Stimulated activated CD8-positive, alpha-beta memory T cell treated with anti-CD3 and anti-CD28 coated beads, Interleukin-2, amount 100 ng/mL, for 48 hours (primary cell): ENCODE results near the gene PRAC2.

Experiments
- DNase-seq, 2 donors: peaks; one replicate each; pipeline ENCODE4 v3.0.0-alpha.2; 2020; ENCODE audit warnings: low read depth in 2 of 2

PRAC2 gene

DNA sequence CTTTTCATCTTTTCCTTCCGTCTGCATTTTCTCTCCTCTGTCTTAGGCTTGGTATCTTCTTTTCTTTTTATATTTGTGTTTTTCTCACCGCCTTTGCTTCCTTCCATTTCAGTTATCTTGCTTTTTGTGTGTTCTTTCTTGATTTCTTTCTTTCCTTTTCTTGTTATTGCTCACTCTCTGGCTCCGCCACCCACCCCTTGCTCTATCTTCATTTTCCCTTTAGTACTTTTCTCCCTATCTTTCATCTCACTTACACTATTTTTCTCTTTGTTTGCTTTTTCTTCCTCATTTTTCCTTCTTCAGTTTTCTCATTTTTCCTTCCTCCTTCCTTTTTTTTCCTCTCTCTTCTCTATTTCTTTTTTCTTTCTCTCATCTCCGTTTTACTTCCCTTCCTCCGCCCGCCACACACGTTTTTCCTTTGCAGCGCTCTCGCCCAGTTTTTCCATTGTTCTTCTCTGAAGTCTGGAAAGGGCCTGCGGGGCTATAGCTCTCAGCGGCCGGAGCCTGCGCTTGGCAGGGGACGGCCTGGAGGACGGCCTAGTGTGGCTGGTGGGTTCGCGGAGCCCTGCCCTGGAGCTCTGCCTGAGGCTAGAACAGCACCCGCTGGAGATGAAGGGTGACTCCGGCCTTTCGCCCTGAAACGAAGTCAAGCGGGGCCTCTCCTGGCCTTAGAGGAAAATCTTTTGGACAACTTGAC is 10.8 kb downstream of the PRAC2 start:
- no peak for DNase-seq

DNA sequence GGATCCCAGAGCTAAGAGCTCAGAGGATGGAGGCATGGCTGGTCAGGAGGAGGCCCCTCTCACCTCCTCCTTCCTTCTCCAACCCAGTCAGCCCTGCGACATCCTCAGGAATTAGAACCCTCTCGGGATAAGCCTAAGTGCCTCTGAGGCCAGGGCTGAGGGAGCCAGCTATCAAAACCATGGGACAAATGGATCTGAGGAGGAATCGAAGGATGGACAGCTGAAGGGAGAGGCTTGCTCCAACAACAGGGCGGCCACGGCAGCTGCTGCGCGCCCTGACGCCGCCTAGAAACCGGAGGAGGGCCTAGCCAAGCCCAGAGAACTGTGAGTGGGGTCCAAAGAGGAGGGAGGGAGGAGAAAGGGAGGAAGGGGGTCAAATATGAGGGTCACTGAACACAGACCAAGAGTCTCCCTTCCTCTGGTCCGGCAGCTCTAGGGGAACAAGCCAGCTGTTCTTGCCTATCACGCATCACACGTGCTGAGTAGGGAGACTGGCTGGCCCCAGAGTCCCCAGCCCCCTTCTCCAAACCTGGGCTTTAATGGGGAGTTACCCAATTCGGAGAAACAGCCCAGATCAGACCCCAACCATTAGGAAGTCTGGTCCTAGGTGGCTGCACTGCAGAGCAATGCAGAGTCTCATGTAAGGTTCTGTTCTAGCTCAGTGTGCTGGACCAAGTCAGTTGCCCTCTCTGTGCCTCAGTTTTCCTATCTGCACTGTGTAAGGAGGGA is 11.5 kb downstream of the PRAC2 start:
- no peak for DNase-seq

DNA sequence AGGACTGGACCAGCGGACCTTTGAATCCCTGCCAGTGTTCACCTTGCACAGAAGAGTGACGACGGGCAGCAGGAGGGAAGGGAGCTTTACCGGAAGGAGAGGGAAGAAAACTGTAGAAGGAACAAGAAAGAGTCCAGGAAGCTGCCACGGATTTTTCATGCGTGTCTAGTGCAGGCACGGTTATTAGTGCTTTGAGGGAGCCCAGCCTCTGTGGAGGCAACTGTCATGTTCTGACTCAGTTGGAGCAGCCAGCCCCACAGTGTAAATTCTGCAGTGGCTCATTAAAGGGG is 12.0 kb downstream of the PRAC2 start:
- DNase-seq: no peak

DNA sequence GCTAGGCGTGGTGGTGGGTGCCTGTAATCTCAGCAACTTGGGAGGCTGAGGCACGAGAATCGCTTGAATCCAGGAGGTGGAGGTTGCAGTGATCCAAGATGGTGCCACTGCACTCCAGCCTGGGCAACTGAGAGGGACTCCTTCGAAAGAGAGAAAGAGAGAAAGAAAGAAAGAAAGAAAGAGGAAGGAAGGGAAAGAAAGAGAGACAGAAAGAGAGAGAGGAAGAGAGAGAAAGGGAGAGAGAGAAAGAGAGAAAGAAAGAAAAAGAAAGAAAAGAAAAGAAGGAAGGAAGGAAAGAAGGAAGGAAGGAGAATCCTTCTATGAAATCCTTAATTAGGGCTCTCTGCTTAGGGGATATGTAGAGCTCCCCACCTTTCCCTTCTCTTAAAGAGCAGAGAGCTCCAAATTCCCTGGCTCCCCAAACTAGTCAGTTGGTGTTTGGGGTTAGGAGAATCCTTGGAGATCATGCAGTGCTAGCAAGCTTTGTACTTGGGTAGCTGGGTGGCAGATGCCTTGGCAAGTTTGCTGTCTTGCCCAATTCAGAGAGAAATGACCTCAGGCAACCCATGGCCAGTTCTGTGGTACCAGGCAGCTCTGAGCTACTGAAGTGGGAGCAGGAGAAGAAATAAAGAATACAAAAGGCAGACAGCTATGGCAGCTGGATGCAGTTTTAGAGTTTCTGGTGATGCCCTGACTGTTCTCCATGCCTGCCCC is 14.5 kb downstream of the PRAC2 start:
- DNase-seq: no peak

DNA sequence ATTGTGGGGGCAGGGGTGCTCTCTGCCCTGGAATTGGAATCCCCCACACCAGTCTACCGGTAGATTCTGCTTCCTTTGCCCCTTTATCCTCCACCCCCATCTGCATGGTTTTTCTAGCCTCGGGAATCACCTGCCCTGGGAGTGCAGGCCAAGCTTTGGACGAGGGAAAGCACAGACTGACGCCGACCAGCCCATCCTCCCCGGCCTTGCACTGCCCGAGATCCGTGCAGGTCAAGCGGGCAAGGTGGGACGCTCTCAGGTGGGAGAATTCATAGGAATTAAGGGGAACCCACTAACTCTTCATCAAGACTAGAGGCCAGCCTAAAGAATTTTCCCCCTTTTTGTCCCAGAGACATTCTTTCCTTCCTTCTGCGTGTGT is 15.4 kb downstream of the PRAC2 start:
- DNase-seq: no peak

DNA sequence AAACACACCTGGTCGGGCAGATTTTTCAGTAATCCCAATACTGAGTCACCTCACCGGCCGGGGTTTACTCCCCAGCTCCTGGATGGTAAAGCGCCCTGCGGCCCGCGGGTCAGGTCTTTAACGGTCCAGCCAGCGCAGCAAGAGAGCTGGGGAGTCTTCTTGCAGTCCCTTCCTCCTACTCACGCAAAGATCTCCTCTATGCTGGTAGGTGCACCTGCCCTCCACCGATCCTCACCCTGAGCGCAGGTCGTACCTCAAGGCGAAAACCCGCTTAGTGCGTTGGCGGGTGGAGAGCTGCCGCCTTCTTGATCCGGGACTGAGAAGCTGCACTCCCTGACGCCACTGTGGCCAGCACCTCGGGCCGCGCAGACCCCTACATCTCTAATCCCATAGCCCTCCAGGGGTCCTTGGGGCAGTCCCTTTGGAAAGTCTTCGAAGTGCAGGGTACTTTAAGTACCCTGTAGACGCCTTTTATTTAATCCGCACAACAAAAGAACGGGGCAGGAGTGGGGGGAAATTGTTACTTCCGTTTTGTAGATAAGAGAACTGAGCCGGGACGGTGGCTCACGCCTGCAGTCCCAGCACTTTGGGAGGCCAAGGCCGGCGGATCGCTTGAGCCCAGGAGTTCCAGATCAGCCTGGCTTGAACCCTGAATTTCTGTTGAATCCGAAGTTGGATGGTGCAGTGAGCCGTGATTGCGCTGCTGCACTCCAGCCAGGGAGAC is 16.0 kb downstream of the PRAC2 start:
- DNase-seq: no peak

DNA sequence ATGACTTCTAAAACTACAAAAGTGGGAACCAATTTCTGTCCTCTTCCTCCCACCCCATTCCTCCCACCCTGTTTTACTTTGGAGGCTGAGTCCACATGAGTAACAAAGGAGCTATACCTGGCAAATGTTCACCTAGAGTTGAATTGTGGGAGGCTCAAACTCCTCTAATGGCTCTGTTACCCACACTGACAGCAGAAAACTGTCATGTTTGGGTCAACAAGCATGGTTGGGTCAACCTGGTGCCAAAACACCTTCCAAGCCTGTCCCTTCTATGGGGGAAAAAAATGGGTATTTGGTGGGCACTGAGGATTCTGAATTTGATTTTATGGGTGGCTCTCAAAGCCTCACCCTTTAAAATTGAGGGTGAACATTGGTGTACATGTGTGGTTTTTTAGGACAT is 17.6 kb downstream of the PRAC2 start:
- DNase-seq: no peak

DNA sequence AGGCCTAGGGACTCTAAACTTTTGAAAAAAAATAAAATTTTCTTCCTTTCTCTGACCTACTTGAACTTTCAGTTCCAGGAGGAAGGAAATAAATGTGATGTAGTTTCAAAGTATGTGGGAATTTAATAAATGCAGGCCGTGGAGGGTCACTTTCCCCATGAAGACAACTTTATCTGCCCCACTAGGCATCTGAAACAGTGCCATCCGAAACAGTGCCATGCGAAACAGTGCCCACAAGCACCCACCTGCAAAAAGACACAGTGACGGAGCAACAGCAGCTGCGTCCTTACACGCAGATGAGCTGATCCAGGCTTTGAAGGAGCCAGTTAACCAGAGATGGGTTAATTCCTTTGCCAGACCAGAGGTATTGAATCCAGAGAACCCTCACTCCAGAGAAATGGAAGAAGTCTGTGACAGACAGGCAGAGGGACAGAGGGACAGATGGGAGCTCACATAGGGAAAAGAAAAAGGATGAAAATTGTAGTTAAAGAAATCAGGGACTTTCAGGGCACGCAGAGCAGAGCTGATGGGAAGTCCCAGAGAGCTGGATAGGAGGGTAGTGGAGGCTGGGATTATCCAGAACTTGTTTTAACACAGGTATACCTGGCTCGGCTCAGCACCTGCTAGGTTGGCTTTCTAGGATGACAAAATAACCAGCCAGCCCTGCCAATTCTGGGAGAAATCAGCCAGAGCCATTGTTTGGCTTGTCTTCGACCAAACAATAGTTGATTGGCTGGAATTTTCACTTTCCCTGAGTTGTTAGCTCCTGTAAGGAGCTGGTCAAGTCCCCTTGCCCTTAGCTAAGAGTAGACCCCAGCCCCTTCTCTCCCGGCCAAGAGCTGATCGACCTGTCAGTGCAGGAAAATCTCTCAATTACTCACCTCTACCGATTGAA is 22.6 kb downstream of the PRAC2 start:
- DNase-seq: no peak

DNA sequence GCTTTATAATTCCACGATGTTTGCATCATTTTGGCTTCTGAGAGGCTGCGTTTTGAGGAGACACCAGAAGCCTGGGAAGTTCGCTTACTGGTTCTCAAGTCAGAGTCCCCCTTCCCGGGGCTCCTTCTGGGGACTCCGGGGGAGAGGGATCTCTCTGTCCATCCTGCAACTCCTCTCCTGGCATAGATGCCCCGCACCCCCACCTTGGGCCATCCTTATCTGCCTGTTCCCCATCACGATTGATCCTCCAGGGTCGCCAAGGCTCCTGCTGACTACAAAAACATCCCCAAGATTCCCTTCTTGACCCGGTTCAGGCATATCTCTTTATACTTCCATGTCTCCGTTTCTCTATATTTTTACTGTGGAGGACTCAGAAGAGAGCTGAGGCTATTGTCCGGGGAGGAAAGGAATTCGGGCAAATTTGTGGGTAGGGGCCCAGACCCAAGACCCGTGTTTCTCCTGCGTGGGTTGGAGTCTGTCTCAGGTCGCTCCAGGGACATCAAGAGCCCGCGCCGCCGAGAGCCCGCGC is 24.0 kb downstream of the PRAC2 start:
- no peak for DNase-seq

DNA sequence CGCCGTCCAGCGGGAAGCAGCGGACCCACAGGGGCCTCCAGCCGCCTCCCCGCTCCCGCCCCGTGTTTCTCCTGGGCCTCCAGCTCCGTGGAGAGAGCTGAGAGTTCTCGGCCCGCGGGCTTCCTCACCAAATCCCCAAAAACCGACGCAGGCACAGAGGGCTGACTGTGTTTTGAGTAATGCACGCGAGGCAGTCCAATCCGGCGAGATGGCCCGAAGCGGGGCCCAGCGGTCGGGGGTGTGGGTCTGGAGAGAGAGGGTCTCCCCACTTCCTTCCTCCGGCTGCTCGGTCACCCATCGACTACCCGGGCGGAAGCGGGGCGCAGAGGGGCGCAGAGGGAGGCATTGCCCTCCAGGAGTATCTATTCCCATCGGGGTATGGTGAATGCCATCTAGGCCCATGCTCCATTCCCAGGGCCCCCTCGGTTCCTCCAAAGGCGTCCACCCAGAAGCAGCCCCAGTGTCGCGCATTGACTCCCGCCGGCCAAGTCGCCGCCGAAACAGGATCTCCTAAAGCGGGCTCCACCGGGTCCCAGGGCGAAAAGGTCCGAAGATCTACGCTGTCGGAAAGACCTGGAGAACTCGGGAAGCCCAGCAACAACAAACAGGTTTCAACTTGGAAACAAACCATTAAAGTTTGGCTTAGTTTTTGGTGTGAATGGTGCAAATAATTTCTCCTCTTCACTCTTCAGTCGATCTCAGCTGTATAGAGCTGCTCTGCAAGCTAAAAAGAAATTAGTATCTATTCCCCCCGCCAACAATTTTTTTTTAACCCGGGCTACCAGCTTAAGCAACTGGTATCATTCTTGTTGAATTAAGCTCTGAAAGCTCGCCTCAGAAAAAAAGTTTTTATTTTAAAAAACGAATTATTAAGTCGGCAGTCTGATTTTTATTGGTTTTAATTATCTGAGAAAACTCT is 24.7 kb downstream of the PRAC2 start:
- no peak for DNase-seq

DNA sequence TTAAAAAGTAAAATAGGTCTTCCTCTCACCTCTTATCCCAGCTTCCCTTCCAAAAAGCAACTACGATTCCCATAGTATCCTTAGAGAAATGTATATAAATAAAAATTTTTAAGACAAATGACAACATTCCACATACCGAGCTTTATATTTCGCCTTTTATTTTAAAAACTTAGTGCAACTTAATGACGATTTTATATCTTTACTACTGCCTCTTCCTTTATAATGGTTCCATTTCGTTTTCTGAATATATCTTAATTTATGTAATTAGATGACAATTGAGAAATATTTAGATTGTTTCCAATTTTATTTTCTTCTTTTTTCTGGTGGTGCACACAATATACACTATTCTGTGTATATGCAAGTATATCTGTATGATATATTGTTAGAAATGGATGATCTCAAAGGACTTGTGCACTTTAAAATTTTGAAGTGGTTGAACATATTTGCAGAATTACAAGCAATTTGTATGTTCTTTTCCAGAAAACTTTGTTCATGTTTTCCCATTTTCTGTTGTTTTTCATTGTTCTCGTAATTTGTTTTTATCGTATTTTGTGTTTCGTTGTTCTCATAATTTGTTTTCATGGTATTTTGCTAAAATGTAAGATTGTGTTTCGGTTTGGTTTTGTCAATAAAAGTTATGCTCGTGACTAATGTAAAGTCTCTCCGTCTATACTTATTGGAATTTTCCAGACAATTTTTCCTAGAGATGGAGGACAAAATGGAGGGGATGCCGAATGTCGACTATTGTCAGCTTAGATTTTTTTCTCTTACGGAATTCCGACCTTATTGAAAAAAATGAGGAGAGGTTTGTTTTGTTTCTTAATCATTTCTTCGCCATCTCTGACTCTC is 26.0 kb downstream of the PRAC2 start:
- no peak for DNase-seq

DNA sequence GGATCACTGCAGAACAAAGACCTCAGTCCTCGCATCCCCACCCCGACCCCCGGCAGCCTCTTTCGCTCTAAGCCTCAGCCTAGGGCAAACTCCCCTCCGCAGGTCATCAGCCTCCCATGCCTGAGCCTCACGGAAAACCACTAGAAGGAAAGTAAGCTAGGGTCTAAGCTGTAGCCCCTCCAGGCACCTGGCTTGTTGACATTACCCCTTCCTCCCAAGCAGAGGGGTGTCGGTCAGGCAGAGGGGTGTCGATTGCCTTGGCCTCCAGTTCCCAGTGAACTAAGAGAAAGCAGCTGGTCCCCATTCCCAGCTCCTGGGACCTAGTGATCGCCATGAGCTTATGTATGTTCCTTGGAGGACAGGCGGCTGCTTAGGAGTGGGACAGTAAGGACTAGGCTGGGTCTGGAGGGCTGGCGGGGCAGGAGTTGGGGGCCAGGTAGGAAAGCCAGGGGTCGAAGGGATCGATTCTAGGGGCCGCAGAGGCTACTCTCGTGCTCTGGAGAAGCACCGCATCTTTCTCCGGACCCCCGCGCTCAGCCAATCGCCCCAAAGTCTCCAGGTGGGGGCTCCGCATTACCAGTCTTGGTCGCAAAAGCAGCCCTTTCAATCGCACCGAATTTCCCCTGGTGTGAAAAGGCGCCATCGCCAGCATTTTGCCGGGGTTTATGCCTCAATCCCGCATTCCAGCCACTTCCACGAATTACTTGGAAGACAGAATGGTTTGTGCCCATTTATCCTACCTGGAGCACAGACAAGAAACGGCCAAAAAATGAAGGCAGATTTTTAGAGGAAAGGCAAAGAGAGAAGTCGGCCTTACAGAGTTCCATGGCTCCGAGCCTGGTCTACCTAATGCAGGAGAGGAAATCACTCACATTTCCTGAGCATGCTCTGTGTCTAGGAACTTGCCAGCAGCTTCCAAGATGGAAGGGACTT is 26.9 kb downstream of the PRAC2 start:
- DNase-seq: no peak

DNA sequence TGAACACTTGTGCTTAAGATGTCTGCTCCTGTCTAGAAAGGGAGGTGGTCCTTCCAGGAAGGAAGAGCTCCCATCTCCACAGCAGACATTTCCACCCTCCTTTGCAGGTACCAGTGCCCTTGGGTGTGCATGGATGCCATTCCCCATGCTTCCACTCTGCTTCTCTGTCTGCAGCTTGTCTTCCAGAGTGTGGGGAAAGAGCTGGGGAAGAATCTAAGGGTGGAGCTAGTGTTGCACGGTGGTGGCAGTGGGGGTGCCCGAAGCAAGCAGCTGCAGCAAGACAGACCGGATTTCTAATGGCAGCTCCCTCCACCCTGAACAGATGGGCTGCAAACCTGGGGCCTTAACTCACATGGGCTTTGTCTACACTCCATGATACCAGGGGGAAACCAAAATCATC is 28.2 kb downstream of the PRAC2 start:
- no peak for DNase-seq

DNA sequence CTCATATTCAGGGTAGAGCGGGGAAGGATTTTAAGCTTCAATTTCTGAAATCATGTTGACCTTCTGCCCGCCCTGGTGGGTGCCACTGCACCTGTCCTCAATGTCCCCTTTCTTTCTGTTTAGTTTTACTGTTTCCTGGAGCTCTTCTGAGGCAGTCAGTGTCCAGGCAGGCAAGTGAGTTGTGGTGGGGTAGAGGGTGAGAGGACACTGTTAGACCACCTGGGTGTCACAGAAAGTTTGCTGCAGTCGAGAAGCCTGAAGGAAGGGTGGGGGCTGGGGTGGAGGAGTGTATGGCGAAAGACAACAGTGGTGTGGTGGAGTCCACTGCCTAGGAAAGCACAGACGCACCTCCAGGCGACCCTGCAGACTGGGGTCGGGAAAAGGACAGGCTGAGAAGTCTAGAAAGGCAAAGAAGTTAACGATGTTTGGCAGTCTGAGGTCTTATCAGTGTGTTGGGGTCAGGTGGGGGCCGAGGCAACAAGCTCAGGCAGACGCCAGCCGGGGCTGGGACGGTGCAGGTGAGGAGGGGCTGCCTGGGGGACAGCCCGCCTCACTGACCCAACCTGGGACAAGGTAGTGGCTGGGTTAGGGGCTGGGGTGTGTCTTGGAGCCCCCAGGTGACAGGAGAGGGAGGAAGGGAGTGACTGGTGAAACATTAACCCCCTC is 28.9 kb downstream of the PRAC2 start:
- no peak for DNase-seq

DNA sequence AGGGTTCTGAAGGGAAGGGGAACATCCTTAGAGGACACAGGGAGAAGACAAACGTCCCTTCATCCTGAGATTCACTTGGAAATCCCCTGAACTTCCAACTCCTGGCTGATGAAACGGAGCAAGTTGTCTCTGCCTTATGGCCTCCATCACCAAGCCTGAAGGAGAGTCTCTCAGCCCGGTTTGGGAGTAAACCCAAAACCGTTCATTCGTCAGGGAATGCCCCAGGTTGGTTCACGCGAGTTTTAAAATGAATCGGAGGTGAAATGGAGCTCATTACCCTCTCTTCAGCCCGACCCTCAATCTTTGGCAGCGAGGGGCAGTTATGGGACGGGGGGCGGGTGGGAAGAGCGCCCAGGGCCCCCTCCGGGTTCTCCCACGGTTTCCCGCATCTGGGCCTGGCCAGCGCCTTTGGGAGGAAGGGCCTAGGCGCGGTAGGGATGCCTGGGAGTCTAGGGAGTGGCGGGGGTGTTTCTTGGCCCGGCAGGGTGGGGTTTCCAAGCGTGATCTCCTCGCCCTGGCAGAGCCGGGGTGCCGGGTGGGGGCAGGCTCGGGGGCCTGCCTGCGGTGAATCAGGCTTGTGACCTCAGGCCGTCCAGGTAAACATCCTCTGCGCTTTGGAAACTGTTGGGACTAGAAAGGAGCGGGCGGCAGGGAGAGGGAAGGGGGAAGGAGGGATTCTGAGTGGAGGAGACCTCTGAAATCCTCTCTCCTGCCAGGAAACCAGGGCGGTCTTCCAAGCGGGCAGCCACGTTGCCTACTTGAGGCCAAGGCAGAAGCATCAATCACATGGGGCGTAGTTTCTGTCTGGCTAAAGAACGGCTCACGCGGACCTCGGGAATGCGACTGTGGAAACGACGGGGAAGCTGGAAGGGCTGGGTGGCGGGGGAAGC is 29.7 kb downstream of the PRAC2 start:
- DNase-seq: no peak

DNA sequence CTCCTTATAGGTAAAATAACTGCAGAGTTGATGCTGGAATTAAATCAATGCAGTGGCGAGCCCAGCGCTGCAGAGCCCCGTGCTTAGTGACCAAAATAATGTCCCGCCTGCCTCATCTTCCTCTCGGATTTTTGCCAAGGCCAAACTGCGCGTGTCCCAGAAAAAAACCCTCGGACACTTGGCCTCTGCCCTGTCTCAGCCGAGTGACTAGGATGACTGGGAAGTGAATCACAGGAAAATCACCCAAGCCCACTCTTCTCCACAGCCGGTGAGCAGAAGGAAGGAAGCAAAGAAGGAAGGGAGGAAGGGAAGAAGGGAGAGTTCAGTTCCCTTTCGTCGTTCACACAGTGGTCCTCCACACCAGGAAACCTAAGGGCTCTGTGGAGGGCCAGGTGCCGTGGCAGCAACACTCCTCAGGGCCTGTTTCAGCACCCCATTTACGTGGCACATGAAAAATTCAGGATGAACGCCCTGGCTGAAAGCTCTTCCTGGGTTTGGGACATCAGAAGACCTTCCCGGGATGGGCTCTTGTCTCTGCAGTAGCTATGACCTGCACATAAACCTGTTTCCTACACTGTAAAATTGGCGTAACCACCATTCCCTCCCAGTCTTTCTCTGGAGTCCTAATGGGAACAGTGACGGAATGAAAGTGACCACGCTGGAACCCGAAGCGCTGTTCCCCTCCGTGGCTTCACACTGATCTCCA is 31.0 kb downstream of the PRAC2 start:
- DNase-seq: no peak
